ENCODE data around the gene RCAN2. TPM values are rescaled to one million over a fixed set of nuclear protein-coding genes. Genes with fewer than 3 reads are reported as not detected.

Gene RCAN2
- total RNA-seq, 1 donor from 2014 or later = 4.6 TPM

GRCh38 chr6:46510651-46511050 lies 19.4 kb upstream of the RCAN2 start:
- Mint-ChIP-seq H3K9me3 (no peaks in the 10 kb centered on the region), H3K27ac (no peak overlapping the region), H3K36me3 (no peaks in the 10 kb centered on the region), H3K27me3 (no peaks in the 10 kb centered on the region), H3K4me3 (no peak overlapping the region), H3K4me1 (ENCODE audit: unreplicated experiment) (no peaks in the 10 kb centered on the region)
- no peak for DNase-seq (ENCODE audit: extremely low spot score, unreplicated experiment)
- TF ChIP-seq, protein P1, sequence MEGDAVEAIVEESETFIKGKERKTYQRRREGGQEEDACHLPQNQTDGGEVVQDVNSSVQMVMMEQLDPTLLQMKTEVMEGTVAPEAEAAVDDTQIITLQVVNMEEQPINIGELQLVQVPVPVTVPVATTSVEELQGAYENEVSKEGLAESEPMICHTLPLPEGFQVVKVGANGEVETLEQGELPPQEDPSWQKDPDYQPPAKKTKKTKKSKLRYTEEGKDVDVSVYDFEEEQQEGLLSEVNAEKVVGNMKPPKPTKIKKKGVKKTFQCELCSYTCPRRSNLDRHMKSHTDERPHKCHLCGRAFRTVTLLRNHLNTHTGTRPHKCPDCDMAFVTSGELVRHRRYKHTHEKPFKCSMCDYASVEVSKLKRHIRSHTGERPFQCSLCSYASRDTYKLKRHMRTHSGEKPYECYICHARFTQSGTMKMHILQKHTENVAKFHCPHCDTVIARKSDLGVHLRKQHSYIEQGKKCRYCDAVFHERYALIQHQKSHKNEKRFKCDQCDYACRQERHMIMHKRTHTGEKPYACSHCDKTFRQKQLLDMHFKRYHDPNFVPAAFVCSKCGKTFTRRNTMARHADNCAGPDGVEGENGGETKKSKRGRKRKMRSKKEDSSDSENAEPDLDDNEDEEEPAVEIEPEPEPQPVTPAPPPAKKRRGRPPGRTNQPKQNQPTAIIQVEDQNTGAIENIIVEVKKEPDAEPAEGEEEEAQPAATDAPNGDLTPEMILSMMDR (conservative IDR thresholded peaks at IDR 0.05) = no peak

GRCh38 chr6:46509981-46510510 lies 18.8 kb upstream of the RCAN2 start:
- H3K9me3 Mint-ChIP-seq = no peaks in the 10 kb centered on the region
- H3K27ac Mint-ChIP-seq = no peak overlapping the region
- no peaks in the 10 kb centered on the region for H3K36me3 Mint-ChIP-seq
- H3K4me3 Mint-ChIP-seq = no peak overlapping the region
- H3K4me1 Mint-ChIP-seq (ENCODE audit: unreplicated experiment) = no peaks in the 10 kb centered on the region
- DNase-seq (ENCODE audit: extremely low spot score, unreplicated experiment) = no peak
- TF ChIP-seq, protein P1 (conservative IDR thresholded peaks at IDR 0.05) = no peak
- no peaks in the 10 kb centered on the region for H3K27me3 Mint-ChIP-seq

DNA sequence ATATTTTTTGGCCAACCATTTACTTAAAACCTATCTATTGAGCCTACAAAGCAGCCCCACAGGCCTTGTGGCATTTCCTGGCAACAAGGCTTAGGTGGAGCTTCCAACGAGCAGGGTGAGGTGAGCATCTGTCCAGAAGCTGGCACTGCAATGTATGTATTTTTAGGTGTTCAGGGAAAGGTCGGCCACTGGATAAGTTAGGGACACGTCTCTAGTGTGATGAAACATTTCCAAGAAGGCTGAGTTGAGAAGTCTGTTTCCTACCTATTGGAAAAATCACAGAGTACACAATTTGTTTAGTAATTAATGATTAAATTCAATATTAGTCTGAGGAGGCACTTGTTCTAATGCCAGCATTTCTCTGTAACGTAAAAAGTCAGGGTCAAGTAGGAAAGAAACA lies 17.8 kb upstream of the RCAN2 start:
- Mint-ChIP-seq H3K9me3 (no peaks in the 10 kb centered on the region), H3K27me3 (no peaks in the 10 kb centered on the region), H3K4me3 (no peak overlapping the region), H3K4me1 (ENCODE audit: unreplicated experiment) (no peaks in the 10 kb centered on the region), H3K27ac (no peak overlapping the region), H3K36me3 (no peaks in the 10 kb centered on the region)
- DNase-seq (ENCODE audit: extremely low spot score, unreplicated experiment) = no peak
- TF ChIP-seq, protein P1 (conservative IDR thresholded peaks at IDR 0.05) = no peak

GRCh38 chr6:46507426-46507825 lies 16.2 kb upstream of the RCAN2 start:
- Mint-ChIP-seq H3K4me1 (ENCODE audit: unreplicated experiment) (no peaks in the 10 kb centered on the region), H3K4me3 (no peak overlapping the region), H3K9me3 (no peaks in the 10 kb centered on the region), H3K27me3 (no peaks in the 10 kb centered on the region), H3K27ac (no peak overlapping the region), H3K36me3 (no peaks in the 10 kb centered on the region)
- no peak for DNase-seq (ENCODE audit: extremely low spot score, unreplicated experiment)
- TF ChIP-seq, protein P1 (conservative IDR thresholded peaks at IDR 0.05) = no peak

DNA sequence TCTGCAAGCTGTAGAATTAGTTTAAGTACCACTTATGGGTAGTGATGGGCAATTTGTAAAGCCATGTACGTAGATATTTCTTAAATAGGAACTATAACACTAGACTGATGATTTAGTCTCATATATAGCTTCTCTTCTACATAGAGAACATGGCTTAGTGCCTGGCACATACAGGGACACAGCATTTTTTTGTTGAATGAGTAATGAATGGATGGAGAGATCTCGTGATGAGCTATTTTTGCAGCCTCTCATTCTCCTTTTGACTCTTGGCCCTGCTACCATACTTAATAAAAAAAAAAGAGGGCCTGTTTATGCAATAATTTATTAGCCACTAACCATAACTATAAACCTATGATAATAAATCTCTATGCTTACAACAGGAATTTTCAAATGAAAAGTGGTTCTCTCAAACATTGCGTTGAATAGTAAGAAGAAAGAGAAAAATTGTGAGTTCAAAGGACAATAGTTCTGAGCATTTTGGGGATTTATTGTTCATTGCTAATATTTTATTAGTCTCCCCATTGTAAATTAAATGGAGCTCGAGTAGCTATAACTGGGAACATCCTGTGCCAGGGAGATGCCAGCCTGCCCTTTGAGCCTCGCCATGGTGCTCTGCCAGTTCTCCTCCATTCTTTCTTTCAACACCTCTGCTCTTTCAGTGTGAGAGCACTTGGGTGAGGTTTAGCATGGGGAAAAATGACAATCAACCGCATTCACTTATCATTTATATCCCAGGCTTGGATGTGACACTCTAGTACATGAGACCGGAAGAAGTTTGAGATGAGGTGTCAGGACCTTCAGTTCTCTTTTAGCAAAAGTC lies 14.7 kb upstream of the RCAN2 start:
- Mint-ChIP-seq H3K27me3 (peaks cover 3% of the 10 kb centered on the region), H3K4me1 (ENCODE audit: unreplicated experiment) (no peaks in the 10 kb centered on the region), H3K9me3 (no peaks in the 10 kb centered on the region), H3K36me3 (no peaks in the 10 kb centered on the region), H3K4me3 (no peak overlapping the region), H3K27ac (no peak overlapping the region)
- TF ChIP-seq, protein P1 (conservative IDR thresholded peaks at IDR 0.05) = no peak
- no peak for DNase-seq (ENCODE audit: extremely low spot score, unreplicated experiment)

Measured in type B pancreatic cell (in vitro differentiated cells).